Ishikawa (cell line): ENCODE results near the gene SOCS2.

Source experiments
- CEBPB ChIP-seq: IDR thresholded peaks from 2 replicates; pipeline ENCODE4 v1.6.1; 2012
- CREB1 ChIP-seq: IDR thresholded peaks from 2 replicates; pipeline ENCODE4 v1.6.1; 2012; ENCODE audit warnings: low read depth
- EGR1 ChIP-seq: IDR thresholded peaks from 2 replicates; pipeline ENCODE4 v1.6.1; 2012
- EP300 ChIP-seq: IDR thresholded peaks from 2 replicates; pipeline ENCODE4 v1.6.1; 2012; ENCODE audit warnings: borderline replicate concordance
- FOXM1 ChIP-seq: IDR thresholded peaks from 2 replicates; pipeline ENCODE4 v1.6.1; 2012; ENCODE audit warnings: low read depth, borderline replicate concordance
- NFIC ChIP-seq: IDR thresholded peaks from 2 replicates; pipeline ENCODE4 v1.6.1; 2012
- RAD21 ChIP-seq: IDR thresholded peaks from 2 replicates; pipeline ENCODE4 v1.6.1; 2012; ENCODE audit warnings: low read depth
- TAF1 ChIP-seq: IDR thresholded peaks from 2 replicates; pipeline ENCODE4 v1.6.1; 2012; ENCODE audit warnings: low read depth, mild to moderate bottlenecking
- TCF12 ChIP-seq: IDR thresholded peaks from 2 replicates; pipeline ENCODE4 v1.6.1; 2012; ENCODE audit warnings: low read depth
- TEAD4 ChIP-seq: IDR thresholded peaks from 2 replicates; pipeline ENCODE4 v1.6.1; 2012
- YY1 ChIP-seq: IDR thresholded peaks from 2 replicates; pipeline ENCODE4 v1.6.1; 2012; ENCODE audit warnings: low read depth
- ZBTB7A ChIP-seq: IDR thresholded peaks from 2 replicates; pipeline ENCODE4 v1.6.1; 2012; ENCODE audit warnings: low read depth
- TF ChIP-seq, protein P1 (sequence below): IDR thresholded peaks from 2 replicates; pipeline ENCODE4 v1.6.1; 2012
- TF ChIP-seq, protein P2 (sequence below): IDR thresholded peaks from 2 replicates; pipeline ENCODE4 v1.6.1; 2012
- TF ChIP-seq, protein P3 (sequence below): IDR thresholded peaks from 2 replicates; pipeline ENCODE4 v1.6.1; 2012; ENCODE audit warnings: low read depth, mild to moderate bottlenecking

Gene SOCS2

DNA sequence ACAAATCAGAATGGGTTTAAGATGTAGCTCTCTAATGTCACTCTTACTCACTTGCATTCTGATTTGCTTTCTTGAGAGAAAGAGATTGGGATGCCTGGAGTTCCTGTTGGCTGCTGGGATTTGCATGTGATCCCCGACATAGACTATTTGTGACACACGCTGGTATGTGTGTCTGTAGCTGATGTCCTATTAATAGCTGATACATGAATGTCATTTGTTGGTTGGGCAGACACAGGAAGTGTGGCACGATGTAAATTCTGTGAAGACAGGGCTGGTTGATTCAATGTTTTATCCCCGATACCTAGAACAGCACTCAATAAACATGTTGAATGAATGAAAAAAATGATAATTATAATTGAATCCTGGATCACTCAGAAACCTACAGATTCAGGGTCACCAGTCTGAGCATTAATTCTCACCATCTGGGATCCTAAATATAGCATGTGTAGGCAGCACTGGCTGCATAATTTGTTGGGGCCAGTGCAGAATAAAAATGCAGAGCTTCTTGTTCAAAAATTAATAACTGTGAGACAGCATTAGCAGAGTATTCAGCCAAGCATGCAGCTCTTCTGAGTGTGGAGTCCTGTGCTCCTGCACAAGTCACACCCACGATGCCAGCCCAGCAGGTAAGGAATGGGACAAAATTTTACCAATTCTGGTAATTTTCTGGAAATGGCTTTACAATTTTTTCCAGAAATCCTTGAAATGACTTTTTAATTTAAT is 35.5 kb upstream of the SOCS2 start:
- TF ChIP-seq ZBTB7A (no peak), TCF12 (no peak), FOXM1 (no peak), EGR1 (no peak), CREB1 (no peak), YY1 (no peak), TEAD4 (no peak), EP300 (no peak), NFIC (no peak), TAF1 (no peak)
- TF ChIP-seq, protein P1, sequence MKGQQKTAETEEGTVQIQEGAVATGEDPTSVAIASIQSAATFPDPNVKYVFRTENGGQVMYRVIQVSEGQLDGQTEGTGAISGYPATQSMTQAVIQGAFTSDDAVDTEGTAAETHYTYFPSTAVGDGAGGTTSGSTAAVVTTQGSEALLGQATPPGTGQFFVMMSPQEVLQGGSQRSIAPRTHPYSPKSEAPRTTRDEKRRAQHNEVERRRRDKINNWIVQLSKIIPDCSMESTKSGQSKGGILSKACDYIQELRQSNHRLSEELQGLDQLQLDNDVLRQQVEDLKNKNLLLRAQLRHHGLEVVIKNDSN = no peak
- TF ChIP-seq, protein P2, sequence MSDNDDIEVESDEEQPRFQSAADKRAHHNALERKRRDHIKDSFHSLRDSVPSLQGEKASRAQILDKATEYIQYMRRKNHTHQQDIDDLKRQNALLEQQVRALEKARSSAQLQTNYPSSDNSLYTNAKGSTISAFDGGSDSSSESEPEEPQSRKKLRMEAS = no peak

DNA sequence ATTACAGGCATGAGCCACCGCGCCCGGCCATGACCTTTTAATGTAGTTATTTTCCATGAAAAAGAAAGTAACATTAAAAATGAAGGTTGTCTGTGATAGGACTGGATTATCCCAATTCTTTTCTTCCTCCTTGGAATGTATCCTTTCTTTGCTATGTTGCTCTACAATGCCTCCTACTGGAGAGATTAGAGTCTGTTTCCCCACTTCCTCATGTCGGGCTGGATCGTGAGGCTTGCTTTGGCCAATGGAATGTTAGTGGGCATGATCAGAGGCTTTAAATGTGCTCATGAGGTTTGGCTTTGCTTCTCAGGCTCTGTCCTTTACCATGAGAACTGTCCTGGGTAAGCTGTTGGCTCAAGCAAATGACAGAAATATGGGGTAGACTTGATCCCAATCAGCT is 34.7 kb upstream of the SOCS2 start:
- TF ChIP-seq FOXM1 (no peak), YY1 (no peak)
- TF ChIP-seq, protein P2 = no peak

DNA sequence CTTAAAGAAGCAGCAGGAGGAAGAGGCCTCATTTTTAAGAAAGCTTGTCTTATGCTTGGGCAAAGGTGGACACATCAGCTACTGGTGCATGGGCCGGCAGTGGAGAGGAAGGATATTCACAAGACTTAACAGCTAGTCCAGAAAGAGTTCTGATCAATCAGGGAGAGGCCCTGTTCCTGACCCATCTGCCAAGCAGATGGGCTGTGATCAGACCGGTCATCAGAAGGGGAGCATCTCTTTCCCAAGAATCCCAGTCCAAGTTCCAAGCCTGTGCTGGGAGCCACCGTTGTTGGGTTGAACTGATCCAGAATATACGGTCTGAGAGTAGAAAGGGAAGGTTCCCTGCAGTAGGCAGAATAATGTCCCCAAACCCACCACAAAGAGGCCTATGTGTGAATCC is 32.7 kb upstream of the SOCS2 start:
- TF ChIP-seq RAD21 (no peak), FOXM1 (no peak), EGR1 (no peak)
- TF ChIP-seq, protein P3, sequence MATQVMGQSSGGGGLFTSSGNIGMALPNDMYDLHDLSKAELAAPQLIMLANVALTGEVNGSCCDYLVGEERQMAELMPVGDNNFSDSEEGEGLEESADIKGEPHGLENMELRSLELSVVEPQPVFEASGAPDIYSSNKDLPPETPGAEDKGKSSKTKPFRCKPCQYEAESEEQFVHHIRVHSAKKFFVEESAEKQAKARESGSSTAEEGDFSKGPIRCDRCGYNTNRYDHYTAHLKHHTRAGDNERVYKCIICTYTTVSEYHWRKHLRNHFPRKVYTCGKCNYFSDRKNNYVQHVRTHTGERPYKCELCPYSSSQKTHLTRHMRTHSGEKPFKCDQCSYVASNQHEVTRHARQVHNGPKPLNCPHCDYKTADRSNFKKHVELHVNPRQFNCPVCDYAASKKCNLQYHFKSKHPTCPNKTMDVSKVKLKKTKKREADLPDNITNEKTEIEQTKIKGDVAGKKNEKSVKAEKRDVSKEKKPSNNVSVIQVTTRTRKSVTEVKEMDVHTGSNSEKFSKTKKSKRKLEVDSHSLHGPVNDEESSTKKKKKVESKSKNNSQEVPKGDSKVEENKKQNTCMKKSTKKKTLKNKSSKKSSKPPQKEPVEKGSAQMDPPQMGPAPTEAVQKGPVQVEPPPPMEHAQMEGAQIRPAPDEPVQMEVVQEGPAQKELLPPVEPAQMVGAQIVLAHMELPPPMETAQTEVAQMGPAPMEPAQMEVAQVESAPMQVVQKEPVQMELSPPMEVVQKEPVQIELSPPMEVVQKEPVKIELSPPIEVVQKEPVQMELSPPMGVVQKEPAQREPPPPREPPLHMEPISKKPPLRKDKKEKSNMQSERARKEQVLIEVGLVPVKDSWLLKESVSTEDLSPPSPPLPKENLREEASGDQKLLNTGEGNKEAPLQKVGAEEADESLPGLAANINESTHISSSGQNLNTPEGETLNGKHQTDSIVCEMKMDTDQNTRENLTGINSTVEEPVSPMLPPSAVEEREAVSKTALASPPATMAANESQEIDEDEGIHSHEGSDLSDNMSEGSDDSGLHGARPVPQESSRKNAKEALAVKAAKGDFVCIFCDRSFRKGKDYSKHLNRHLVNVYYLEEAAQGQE = no peak

DNA sequence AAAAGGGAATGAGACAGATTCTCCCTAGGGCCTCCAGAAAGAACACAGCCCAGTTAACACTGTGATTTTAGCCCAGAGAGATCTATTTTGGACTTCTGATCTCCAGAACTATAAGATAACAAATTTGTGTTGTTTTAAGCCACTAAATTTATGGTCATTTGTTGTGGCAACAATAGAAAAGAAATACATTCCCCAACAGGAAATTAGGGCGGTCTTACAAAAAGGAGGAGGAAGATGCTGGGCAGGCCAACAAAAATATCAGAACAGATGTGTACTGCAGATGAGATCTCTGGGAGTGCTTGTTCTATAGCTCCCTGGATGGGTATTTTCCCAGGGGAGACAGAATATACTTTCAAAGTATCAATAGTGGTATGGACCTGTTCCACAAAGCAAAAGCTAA is 32.0 kb upstream of the SOCS2 start:
- TF ChIP-seq EP300 (no peak), TAF1 (no peak), RAD21 (no peak), TEAD4 (no peak), CREB1 (no peak), YY1 (no peak)
- TF ChIP-seq, protein P3 = no peak

DNA sequence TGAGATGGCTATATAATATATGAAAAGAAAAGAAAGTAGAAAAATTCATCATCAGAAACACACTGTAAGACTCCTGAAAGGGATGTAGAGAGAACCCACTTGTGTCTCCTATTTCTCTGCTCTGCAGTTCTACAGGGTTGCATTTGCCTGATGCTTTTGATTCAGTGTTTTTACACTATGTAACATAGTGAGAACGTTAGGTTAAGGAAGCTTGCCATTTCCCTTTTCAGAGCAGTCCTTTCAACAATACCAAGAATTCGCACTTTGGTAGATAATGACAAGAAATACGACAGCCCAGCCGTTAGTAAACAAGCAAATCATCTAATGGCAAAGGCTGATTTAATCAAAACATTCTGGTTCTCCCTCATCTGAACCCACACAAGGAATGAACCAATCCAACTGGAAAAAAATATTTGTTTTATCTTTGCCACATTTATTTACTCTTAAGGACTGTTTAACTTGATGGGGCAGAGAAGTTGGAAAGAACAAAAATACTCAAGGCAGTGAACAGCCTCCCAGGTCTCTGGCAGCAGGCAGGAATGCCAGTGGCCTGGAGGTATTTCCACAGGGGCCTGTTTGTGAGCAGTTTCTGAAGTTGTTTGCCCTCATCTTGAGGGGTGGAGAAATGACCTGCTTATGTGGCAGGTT is 30.8 kb upstream of the SOCS2 start:
- no peak for TF ChIP-seq ZBTB7A
- TF ChIP-seq, protein P1 = no peak
- no peak for TF ChIP-seq FOXM1
- TF ChIP-seq, protein P3 = no peak
- no peak for TF ChIP-seq YY1
- TF ChIP-seq EGR1 = no peak
- TF ChIP-seq RAD21 = no peak
- no peak for TF ChIP-seq TAF1
- TF ChIP-seq TCF12 = no peak
- no peak for TF ChIP-seq TEAD4
- TF ChIP-seq, protein P2 = no peak
- no peak for TF ChIP-seq CEBPB
- no peak for TF ChIP-seq CREB1
- no peak for TF ChIP-seq NFIC
- no peak for TF ChIP-seq EP300
